K562 (cell line): ENCODE data around the gene WHAMM. TPM values are rescaled to one million over a fixed set of nuclear protein-coding genes. Genes with fewer than 3 reads are reported as not detected.

ENCODE experiments used
- EP300 ChIP-seq: IDR thresholded peaks from 2 replicates; pipeline ENCODE4 v1.6.1; 2012; ENCODE audit warnings: low read length, improper control_type of control experiment
- GABPA ChIP-seq: fragments of 200-800 bp; sonication (Bioruptor generic); conservative IDR thresholded peaks from 2 replicates; pipeline ENCODE4 v1.6.1; 2016; ENCODE audit warnings: low read depth, missing genetic modification characterization, missing compliant biosample characterization
- HLTF ChIP-seq: fragments of 450-650 bp; IDR thresholded peaks from 2 replicates; pipeline ENCODE4 v1.6.1; 2016
- HMG20A ChIP-seq: fragments of 450-650 bp; formaldehyde crosslinking; conservative IDR thresholded peaks from 2 replicates; pipeline ENCODE4 v1.4.0; 2020; ENCODE audit warnings: mild to moderate bottlenecking, mixed read lengths
- HMG20B ChIP-seq: fragments of 250-450 bp; sonication (Bioruptor Pico); IDR thresholded peaks from 2 replicates; pipeline ENCODE4 v1.5.0; 2021; ENCODE audit warnings: mild to moderate bottlenecking
- KAT8 ChIP-seq: fragments of 450-650 bp; IDR thresholded peaks from 2 replicates; pipeline ENCODE4 v1.6.1; 2016; ENCODE audit warnings: low read depth, mild to moderate bottlenecking
- MCM7 ChIP-seq, 2 experiments: fragments of 450-650 bp; IDR thresholded peaks; 2 replicates each; pipeline ENCODE4 v1.6.1; 2016 to 2018
- NBN ChIP-seq: fragments of 450-650 bp; IDR thresholded peaks from 2 replicates; pipeline ENCODE4 v1.6.1; 2016; ENCODE audit warnings: low read depth, mild to moderate bottlenecking
- SMAD3 ChIP-seq: fragments of 450-650 bp; formaldehyde crosslinking; conservative IDR thresholded peaks from 2 replicates; pipeline ENCODE4 v1.4.0; 2020; ENCODE audit warnings: mild to moderate bottlenecking
- SMARCE1 ChIP-seq: fragments of 450-650 bp; IDR thresholded peaks from 2 replicates; pipeline ENCODE4 v1.7.1; 2016; ENCODE audit warnings: mild to moderate bottlenecking
- SREBF2 ChIP-seq: sonication (generic); formaldehyde crosslinking; IDR thresholded peaks from 2 replicates; pipeline ENCODE4 v1.4.0; 2020; ENCODE audit warnings: mild to moderate bottlenecking, missing genetic modification reagents
- TOE1 ChIP-seq, 2 experiments: fragments of 450-650 bp in 1 of 2; sonication (generic) in 1 of 2; formaldehyde crosslinking in 1 of 2; IDR thresholded peaks; 2 replicates each; pipeline versions ENCODE4 v1.7.1 to v1.8.0; 2016 to 2022; ENCODE audit warnings: borderline replicate concordance in 2 of 2, mild to moderate bottlenecking in 2 of 2, antibody characterized with exemption in 1 of 2, inconsistent platforms in 1 of 2, low read depth in 1 of 2, missing genetic modification reagents in 1 of 2, moderate library complexity in 1 of 2
- ZBTB43 ChIP-seq: sonication (generic); formaldehyde crosslinking; IDR thresholded peaks from 2 replicates; pipeline ENCODE4 v1.8.0; 2023; ENCODE audit warnings: mild to moderate bottlenecking, missing genetic modification reagents
- ZNF121 ChIP-seq: sonication (generic); formaldehyde crosslinking; conservative IDR thresholded peaks from 2 replicates; pipeline ENCODE4 v1.8.0; 2022; ENCODE audit warnings: missing genetic modification reagents
- ZNF140 ChIP-seq: fragments of 250-450 bp; sonication (Bioruptor Pico); IDR thresholded peaks from 2 replicates; pipeline ENCODE4 v1.8.0; 2021; ENCODE audit warnings: moderate library complexity, mild to moderate bottlenecking, inconsistent platforms
- ZNF253 ChIP-seq: fragments of 250-450 bp; sonication (Bioruptor Pico); conservative IDR thresholded peaks from 2 replicates; pipeline ENCODE4 v1.6.1; 2021; ENCODE audit warnings: mild to moderate bottlenecking
- ZNF282 ChIP-seq: sonication (generic); formaldehyde crosslinking; IDR thresholded peaks from 2 replicates; pipeline ENCODE4 v1.8.1; 2023; ENCODE audit warnings: missing genetic modification reagents
- ZNF57 ChIP-seq: fragments of 450-650 bp; formaldehyde crosslinking; IDR thresholded peaks from 2 replicates; pipeline ENCODE4 v1.4.0; 2020; ENCODE audit warnings: mild to moderate bottlenecking, moderate library complexity
- ZNF695 ChIP-seq: fragments of 450-650 bp; formaldehyde crosslinking; IDR thresholded peaks from 2 replicates; pipeline ENCODE4 v1.4.0; 2020; ENCODE audit warnings: mild to moderate bottlenecking, moderate library complexity
- polyA plus RNA-seq, 8 experiments: library from polyadenylated mRNA; depleted of rRNA in 4 of 8; stranded (reverse) in 5 of 8; unstranded in 3 of 8; fragments of >200 nt; fragmentation: Nextera tagmentation in 2 of 8; fragmentation: Illumina TruSeq in 1 of 8; extraction: Ambion mirVana in 2 of 8; extraction: Trizol in 1 of 8; gene quantifications; 2 replicates each; pipeline versions ENCODE4 v1.2.1 to v1.2.3, GENCODE V29; 2011 to 2014; ENCODE audit warnings: inconsistent platforms in 1 of 8, missing spikeins in 1 of 8
- total RNA-seq, 7 experiments: library from RNA; depleted of rRNA in 6 of 7; stranded (reverse); fragments of >200 nt in 6 of 7; fragmentation: Illumina TruSeq in 2 of 7; extraction: Trizol in 2 of 7; gene quantifications; 2 replicates each; pipeline versions ENCODE4 v1.2.1 to v1.2.3, GENCODE V29; 2011 to 2021; ENCODE audit warnings: low replicate concordance in 1 of 7
- TF ChIP-seq, protein P1 (sequence below): fragments of 450-650 bp; IDR thresholded peaks from 2 replicates; pipeline ENCODE4 v1.6.1; 2016; ENCODE audit warnings: low read depth
- TF ChIP-seq, protein P2 (sequence below): sonication (generic); formaldehyde crosslinking; IDR thresholded peaks from 2 replicates; pipeline ENCODE4 v1.9.0; 2022; ENCODE audit warnings: mild to moderate bottlenecking, missing genetic modification reagents

Gene WHAMM
- total and polyA plus RNA-seq, 9 of the 15 experiments (the other 6 are each of a cell fraction or from before 2014, with no cell fraction given): 2.0 to 4.8 (median 3.6) TPM

DNA sequence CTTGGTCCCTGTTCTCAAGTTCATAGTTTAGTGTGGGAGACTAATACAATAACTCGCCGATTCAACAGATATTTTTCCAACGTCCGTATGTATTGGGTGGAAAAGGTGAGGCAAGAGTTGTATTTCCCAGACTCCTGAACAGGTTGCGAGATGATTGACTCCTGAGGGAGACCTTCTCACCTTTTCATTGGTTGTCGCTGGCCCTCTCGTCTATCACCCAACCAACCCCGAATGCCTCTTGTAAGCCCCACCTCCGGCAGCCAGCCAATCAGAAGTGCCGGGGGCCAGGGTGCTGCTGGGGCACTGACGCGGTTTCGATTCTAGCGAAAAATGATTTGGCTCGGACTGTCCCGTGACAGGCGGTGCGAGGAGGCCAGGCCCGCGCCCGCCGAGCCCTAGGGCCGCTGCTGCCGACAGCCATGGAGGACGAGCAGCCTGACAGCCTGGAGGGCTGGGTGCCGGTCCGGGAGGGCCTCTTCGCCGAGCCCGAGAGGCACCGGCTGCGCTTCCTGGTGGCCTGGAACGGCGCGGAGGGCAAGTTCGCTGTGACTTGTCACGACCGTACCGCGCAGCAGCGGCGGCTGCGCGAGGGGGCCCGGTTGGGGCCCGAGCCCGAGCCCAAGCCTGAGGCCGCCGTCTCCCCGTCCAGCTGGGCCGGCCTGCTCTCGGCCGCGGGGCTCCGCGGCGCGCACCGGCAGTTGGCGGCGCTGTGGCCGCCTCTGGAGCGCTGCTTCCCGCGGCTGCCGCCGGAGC is at the start of gene WHAMM (continued):
- TF ChIP-seq, protein P1, sequence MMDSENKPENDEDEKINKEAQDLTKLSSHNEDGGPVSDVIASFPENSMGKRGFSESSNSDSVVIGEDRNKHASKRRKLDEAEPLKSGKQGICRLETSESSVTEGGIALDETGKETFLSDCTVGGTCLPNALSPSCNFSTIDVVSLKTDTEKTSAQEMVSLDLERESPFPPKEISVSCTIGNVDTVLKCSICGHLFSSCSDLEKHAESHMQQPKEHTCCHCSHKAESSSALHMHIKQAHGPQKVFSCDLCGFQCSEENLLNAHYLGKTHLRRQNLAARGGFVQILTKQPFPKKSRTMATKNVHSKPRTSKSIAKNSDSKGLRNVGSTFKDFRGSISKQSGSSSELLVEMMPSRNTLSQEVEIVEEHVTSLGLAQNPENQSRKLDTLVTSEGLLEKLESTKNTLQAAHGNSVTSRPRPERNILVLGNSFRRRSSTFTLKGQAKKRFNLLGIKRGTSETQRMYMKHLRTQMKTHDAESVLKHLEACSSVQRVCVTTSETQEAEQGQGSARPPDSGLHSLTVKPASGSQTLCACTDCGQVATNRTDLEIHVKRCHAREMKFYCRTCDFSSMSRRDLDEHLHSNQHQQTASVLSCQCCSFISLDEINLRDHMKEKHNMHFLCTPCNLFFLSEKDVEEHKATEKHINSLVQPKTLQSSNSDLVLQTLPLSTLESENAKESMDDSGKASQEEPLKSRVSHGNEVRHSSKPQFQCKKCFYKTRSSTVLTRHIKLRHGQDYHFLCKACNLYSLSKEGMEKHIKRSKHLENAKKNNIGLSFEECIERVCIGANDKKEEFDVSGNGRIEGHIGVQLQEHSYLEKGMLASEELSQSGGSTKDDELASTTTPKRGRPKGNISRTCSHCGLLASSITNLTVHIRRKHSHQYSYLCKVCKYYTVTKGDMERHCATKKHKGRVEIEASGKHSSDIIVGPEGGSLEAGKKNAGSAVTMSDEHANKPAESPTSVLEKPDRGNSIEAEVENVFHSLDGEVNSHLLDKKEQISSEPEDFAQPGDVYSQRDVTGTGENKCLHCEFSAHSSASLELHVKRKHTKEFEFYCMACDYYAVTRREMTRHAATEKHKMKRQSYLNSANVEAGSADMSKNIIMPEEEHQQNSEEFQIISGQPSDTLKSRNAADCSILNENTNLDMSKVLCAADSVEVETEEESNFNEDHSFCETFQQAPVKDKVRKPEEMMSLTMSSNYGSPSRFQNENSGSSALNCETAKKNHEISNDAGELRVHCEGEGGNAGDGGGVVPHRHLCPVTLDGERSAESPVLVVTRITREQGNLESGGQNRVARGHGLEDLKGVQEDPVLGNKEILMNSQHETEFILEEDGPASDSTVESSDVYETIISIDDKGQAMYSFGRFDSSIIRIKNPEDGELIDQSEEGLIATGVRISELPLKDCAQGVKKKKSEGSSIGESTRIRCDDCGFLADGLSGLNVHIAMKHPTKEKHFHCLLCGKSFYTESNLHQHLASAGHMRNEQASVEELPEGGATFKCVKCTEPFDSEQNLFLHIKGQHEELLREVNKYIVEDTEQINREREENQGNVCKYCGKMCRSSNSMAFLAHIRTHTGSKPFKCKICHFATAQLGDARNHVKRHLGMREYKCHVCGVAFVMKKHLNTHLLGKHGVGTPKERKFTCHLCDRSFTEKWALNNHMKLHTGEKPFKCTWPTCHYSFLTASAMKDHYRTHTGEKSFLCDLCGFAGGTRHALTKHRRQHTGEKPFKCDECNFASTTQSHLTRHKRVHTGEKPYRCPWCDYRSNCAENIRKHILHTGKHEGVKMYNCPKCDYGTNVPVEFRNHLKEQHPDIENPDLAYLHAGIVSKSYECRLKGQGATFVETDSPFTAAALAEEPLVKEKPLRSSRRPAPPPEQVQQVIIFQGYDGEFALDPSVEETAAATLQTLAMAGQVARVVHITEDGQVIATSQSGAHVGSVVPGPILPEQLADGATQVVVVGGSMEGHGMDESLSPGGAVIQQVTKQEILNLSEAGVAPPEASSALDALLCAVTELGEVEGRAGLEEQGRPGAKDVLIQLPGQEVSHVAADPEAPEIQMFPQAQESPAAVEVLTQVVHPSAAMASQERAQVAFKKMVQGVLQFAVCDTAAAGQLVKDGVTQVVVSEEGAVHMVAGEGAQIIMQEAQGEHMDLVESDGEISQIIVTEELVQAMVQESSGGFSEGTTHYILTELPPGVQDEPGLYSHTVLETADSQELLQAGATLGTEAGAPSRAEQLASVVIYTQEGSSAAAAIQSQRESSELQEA: no peak
- TF ChIP-seq EP300 (no peak), NBN (0 out of 2 replicates have a peak, but pooled peaks have one; percentile 58), ZNF282 (CRISPR knock-in tag) (no peak), ZNF121 (CRISPR knock-in tag) (no peak), SREBF2 (CRISPR knock-in tag) (no peak), GABPA (tag) (peak; percentile 44), SMAD3 (CRISPR knock-in tag) (no peak), HMG20B (CRISPR knock-in tag) (no peak), ZBTB43 (CRISPR knock-in tag) (no peak), MCM7 (IDR thresholded peaks at IDR 0.05) (no peak), KAT8 (no peak), ZNF695 (CRISPR knock-in tag) (no peak), SMARCE1 (no peak), ZNF253 (no peak), HMG20A (CRISPR knock-in tag) (no peak), TOE1 (IDR thresholded peaks at IDR 0.05; ENCODE audit: borderline replicate concordance) (peak; percentile 78; the same call in 1 of the 2 replicates), TOE1 (CRISPR knock-in tag; IDR thresholded peaks at IDR 0.05; ENCODE audit: borderline replicate concordance, low read depth) (no peak), ZNF57 (no peak), HLTF (no peak), ZNF140 (CRISPR knock-in tag) (no peak)
- TF ChIP-seq, protein P2, sequence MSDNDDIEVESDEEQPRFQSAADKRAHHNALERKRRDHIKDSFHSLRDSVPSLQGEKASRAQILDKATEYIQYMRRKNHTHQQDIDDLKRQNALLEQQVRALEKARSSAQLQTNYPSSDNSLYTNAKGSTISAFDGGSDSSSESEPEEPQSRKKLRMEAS: peak; percentile 68
